GM19193 (cell line): ENCODE results near the gene SNRK.

Experiments used
- POLR2A ChIP-seq: IDR thresholded peaks from 4 replicates; pipeline ENCODE4 v1.6.1; 2011; ENCODE audit not compliant: insufficient read depth, insufficient read length; ENCODE audit errors: extremely low read depth

SNRK gene, protein sequence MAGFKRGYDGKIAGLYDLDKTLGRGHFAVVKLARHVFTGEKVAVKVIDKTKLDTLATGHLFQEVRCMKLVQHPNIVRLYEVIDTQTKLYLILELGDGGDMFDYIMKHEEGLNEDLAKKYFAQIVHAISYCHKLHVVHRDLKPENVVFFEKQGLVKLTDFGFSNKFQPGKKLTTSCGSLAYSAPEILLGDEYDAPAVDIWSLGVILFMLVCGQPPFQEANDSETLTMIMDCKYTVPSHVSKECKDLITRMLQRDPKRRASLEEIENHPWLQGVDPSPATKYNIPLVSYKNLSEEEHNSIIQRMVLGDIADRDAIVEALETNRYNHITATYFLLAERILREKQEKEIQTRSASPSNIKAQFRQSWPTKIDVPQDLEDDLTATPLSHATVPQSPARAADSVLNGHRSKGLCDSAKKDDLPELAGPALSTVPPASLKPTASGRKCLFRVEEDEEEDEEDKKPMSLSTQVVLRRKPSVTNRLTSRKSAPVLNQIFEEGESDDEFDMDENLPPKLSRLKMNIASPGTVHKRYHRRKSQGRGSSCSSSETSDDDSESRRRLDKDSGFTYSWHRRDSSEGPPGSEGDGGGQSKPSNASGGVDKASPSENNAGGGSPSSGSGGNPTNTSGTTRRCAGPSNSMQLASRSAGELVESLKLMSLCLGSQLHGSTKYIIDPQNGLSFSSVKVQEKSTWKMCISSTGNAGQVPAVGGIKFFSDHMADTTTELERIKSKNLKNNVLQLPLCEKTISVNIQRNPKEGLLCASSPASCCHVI

DNA sequence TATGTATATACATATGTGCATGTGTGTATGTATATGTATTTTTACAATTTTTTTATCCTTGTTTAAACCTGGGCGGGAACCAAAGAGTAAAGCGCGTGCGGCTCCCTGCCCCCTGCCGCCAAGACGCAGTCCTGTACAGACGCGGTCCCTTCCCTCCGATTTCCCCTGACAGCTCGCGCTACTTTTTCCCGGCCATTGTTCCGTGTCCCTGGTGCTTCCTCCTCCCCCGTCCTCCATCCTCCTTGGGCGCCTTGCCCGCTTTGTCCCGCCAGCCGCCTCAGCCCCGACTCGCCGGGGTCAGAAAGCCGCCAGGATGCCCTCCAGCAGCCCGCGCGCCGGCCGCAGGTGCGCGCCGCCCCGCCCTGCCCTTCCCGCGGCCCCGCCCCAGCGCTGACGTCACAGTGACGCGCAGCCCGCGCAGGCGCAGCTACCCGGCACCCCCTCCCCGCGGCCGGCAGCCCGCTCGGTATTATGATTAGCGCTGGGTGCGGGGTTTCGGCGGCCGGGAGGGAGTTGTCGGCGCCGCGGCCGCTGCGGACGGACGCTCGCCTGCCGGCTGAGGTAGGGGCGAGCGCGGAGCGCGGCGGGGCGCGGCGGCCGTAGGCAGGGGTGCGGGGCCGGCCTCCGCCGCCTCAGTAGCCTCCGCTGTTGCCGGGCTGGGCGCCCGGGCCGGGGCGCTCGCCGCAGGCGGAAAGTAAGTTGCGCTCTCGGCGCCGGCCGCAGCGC, at the start of gene SNRK:
SNRK (plus strand) TSS at position 426 of the 726 bp plus-strand sequence. CDS start 16,664 bp downstream, outside the sequence.
- TF ChIP-seq POLR2A: peak; percentile 63

DNA sequence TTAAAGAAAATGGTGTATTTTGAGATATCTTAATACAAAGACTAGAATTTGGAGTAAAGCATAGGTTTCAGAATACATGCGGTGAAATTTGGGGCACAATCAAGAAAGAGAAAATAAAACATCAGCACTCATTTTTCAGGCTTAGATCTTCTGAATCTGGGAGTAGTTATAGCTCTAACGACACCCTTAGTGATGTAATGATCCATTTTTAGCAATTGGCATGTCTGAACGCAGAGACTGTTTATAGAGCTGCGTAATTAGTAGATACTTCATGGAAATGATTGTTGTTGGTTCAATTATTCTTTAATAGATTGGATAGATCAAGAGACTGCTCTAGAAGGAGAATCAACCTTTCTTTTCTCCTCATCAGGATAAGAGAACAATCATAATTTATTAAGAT, 47.5 kb upstream of the SNRK start:
- TF ChIP-seq POLR2A: no peak

DNA sequence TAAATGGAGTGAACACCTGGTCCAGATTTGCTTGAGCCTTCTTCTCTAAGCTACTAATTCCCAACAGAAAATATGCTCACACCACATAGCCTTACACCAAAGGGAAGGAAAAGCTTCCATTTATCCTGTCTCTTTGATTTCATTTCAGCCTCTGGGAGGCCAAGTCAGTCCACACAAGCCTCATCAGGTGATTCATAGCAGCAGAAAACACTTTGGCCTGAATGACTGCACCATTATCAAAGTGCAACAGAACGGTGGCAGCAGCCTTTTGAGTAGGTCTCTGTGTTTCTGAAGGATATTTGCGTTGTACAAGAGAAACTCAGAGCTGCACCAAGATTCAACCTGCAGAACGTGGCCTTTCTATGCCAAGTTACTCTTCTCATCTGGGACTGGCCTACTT, 46.6 kb upstream of the SNRK start:
- TF ChIP-seq POLR2A: no peak

DNA sequence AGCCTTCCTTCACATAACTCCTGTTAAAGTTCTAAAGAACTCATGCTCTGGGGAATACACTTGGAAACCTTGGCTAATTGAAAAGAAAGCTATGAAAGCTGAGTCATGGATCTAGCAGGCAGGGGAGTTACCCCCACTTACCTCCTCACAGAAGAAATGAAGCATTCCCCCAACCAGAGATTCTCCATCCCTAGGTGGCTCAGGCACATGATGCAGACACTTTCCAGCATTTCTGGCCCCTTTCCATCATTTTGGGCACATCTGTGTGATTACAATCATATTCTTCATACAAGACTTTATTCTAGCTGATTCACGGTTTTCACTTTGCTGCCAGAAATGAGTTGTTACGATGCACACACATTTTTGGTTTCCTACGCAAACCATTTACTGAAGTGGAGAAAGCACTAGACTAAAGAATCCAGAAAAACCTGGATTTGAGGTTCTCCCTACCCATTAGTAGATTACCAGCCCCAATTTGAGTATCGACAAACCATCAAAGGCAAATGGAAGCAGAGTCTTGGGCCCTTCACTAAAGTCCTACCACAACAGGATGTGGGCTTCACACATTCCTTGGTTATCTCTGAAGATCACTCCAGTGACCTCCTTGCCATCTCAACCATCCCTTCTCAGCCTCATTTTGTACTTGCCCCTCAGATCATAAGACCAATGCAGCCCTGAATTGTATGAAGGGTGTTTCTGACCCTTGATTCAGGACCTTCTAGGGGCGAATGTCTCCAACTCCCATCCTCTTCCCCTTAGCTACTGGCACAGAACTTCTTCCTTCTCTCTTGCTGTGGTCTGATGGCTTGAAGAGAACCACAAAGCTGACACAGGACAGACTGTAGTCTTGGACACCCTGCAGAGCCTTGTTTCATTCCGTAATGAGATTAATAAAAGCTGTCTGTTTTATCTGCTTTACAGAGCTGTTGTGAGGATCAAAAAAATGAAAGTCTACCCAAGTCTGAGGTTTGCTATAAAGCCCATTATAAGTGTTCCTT, 42.5 kb upstream of the SNRK start:
- TF ChIP-seq POLR2A: no peak

DNA sequence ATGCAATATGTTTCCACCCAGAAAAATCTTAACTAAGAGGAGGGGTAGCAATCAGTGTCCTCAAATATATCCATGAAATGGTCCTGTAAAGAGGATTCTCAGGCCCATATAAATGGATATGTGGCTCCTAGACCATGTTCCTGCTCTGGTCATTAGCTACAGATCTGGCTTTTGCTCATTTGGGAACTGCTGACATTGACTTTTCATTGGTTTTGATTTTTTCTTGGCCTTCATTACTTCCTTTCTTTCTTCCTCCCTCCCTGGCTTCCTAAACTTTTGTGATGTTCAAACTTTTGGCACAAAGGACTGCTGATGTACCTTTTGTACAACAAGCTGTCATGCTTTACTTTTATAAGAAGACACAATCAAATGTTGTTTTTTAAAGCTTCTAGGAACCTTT, 41.6 kb upstream of the SNRK start:
- TF ChIP-seq POLR2A: no peak

DNA sequence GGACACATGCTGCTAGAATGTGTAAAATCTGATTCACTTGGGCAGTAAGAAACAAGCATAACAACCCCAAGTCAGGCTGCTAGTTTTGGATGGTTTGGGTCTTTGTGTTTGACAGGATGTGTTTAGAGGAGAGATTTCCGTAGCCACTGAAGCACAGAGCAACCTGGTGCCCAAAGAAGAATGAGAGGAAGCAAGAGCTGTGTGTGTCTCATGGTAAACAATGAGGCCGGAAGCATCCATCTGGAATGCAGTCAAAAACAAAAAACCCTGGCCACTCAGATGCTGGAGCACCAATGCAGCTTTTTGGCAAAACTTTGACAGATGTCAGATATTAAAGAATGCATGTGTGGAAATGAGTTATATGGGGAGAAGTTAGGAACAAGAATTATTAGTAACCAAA, 39.4 kb upstream of the SNRK start:
- no peak for TF ChIP-seq POLR2A

DNA sequence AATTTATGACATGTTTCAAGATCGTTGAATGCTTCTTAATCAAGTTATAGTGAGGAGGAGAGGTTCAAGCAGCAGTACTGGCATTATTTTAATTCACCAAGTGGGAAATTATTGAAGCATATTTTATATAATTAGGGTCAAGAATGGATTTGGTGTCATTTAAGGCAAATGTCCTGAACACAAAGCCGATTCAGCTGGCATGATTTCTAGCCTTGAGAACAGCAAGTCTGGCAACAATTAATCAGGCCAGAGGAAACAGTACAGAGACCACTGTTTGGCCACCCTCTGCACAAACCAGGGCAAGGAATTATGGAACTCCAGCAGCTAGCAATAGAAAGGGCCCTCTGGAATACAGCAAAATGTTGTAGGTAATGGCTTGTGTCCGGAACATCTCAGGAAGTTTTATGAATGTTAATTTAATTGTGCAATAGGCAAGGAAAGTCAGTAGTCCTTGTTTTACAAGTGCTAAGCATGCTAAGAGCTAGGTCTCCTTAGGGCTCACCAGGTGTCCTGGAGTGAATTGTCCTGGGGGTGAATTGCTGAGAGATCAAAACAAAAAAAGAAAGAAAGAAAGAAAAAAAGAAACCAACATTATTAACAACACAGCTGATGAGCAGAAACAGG, 38.7 kb upstream of the SNRK start:
- no peak for TF ChIP-seq POLR2A

DNA sequence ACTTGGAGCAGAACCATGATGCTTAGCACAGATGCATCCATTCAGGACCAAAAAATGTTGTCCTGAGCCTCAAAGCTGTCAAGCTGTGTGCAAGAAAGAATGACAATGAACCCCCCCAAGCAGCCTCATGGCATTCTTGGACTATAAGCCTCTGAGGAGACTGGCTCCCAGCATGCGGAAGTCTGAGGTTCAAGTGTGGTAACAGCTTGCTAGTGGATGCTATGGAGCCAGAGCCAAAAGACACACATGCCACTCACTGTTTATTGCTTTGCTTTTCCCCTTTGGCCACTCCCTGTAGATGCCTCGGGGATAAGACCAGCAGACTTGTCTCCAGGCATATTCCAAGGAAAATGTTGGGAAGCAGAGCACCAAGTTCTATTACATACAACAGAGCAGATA, 38.2 kb upstream of the SNRK start:
- no peak for TF ChIP-seq POLR2A

DNA sequence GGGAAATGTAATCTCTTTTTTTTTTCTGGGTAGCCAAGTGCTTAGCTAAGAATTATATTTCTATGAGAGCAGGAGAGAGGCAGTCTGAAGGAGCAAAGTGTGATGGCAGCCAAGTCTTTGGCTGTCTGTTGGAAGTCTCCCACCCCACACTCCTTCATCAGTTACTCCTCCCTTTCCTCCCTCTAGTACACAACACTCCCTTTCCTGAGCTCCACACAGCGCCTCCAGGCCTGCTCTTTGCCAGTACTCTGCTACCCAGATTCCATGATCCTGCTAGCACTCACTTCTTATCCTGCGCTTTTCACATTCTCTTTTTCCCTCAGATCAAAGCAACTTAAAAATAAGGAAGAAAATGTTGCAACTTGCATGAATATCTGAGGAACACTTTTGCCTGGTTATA, 37.4 kb upstream of the SNRK start:
- no peak for TF ChIP-seq POLR2A

DNA sequence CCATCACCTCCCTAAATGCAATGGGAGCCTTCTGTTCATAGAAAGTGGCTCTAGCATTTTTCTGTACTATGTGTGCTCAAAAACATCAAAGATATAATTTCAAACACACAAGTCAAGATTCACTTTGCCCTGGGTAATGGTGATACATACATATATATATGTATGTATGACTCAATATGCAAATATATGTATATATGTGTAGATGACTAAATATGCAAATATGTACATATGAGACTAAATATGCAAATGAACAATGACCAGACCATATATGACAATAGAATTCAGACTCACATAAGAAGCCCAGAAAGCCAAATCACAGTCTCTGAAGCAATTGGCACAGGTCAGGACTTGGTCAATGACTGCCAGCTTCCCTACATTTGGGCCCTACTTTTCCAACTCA, 36.9 kb upstream of the SNRK start:
- TF ChIP-seq POLR2A: no peak

DNA sequence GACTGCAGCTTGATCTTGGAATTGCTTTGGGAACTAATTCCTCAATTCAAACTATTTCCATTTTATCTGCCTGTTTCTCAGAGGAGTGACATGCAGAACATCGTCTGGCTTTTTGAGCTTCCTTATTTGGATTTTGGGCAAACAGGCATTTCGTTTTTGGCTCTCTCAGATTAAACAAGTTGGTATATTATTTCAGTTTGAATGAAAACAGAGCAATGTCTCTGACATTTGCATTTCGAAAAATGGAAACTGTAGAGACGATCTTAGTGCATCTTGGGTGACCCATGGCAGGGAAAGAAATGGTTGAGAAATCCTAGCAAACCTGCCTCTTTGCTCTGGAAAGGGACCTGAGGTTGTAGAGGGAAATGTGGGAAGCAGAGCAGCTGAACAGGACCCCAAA, 33.0 kb upstream of the SNRK start:
- no peak for TF ChIP-seq POLR2A

DNA sequence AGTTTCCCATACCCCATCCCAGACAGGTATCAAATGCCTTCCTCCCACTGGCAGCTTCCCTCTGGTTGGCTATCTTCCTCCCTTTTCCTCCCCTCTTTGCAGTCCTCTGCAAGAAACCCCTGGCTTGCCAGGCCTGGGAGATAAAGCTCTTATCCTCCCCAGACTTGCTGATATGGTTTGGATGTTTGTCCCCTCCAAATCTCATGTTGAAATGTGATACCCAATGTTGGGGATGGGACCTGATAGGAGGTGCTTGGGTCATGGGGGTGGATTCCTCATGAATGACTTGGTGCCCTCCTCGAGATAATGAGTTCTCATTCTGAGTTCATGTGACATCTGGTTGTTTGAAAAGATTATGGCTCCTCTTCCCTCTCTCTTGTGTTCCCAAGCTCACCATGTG, 32.2 kb upstream of the SNRK start:
- no peak for TF ChIP-seq POLR2A

DNA sequence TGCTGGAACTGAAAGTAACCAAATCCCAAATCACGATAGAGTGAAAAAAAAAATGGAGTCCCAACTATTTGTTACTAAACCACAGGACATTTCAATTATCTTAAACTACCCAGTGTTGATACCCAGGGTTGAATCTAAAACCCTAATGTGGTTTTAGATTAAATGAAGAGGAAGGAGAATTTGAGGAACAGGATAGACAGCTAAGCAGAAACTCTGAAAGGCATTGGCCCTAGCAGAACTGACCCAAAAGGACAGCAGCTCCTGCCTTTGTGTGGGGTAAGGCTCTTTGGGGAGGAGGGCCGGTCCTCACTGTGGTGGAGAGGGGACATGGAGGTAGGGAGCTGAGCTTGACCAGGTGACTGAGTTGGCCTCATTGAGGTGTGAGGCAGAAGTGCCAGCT, 30.7 kb upstream of the SNRK start:
- TF ChIP-seq POLR2A: no peak
